ENCODE data around the gene GSPT2. TPM values are rescaled to one million over a fixed set of nuclear protein-coding genes. Genes with fewer than 3 reads are reported as not detected.

Gene GSPT2
- polyA plus RNA-seq, 3 donors: 0.40 to 1.6 (median 1.4) TPM

GRCh38 chrX:51779306-51779705, 36.1 kb downstream of the GSPT2 start:
- Histone ChIP-seq H2AFZ (ENCODE audit: insufficient read depth, low read depth, low read length, poor library complexity, severe bottlenecking) (no peak overlapping the region), H3K4me2 (replicated peaks; ENCODE audit: extremely low read depth, low read length, poor library complexity, severe bottlenecking) (no peak overlapping the region), H3K27me3 (ENCODE audit: control insufficient read depth in 2 of 2, insufficient read depth in 2 of 2, low read length in 2 of 2) (peaks cover 0 to 3% of the 10 kb centered on the region in 2 donors), H3K36me3 (replicated peaks in 1 of 2; ENCODE audit: control insufficient read depth in 1 of 2, insufficient read depth in 2 of 2, low read length in 2 of 2) (no peaks in the 10 kb centered on the region), H3K9ac (ENCODE audit: insufficient read depth, low read length, poor library complexity, severe bottlenecking) (no peak overlapping the region), H3K79me2 (ENCODE audit: insufficient read depth, low read length) (no peaks in the 10 kb centered on the region), H4K20me1 (ENCODE audit: insufficient read depth, low read length) (no peaks in the 10 kb centered on the region), H3K4me1 (ENCODE audit: control insufficient read depth in 1 of 2, insufficient read depth in 2 of 2, low read length in 2 of 2) (no peaks in the 10 kb centered on the region), H3K4me3 (replicated peaks in 1 of 3; ENCODE audit: low read depth in 2 of 3, low read length in 3 of 3) (no peak overlapping the region), H3K27ac (ENCODE audit: low read depth in 1 of 2, low read length in 2 of 2) (no peak overlapping the region), H3K9me3 (replicated peaks in 1 of 2; ENCODE audit: control insufficient read depth in 1 of 2, insufficient read depth in 1 of 2, low read length in 2 of 2) (no peaks in the 10 kb centered on the region)
- Mint-ChIP-seq H3K36me3 (no peaks in the 10 kb centered on the region), H3K27ac (no peak overlapping the region), H3K9me3 (peaks cover 0 to 2% (median 0%) of the 10 kb centered on the region in 7 donors), H3K4me1 (no peaks in the 10 kb centered on the region), H3K27me3 (ENCODE audit: low read depth in 3 of 3) (peaks cover 2 to 7% (median 4%) of the 10 kb centered on the region in 3 donors), H3K4me3 (no peak overlapping the region)
- intact Hi-C loops (cut with micrococcal nuclease): no loop called here
- no CpG with 5 or more reads among the region's 3 CpGs for WGBS (ENCODE audit: insufficient coverage)
- TF ChIP-seq CTCF (IDR thresholded peaks at IDR 0.05): no peak
- no peak for DNase-seq

GRCh38 chrX:51795136-51795535, 51.9 kb downstream of the GSPT2 start:
- Histone ChIP-seq H3K36me3 (replicated peaks in 1 of 2; ENCODE audit: control insufficient read depth in 1 of 2, insufficient read depth in 2 of 2, low read length in 2 of 2) (no peaks in the 10 kb centered on the region), H2AFZ (ENCODE audit: insufficient read depth, low read depth, low read length, poor library complexity, severe bottlenecking) (no peak overlapping the region), H4K20me1 (ENCODE audit: insufficient read depth, low read length) (no peaks in the 10 kb centered on the region), H3K4me3 (replicated peaks in 1 of 3; ENCODE audit: low read depth in 2 of 3, low read length in 3 of 3) (no peak overlapping the region), H3K9ac (ENCODE audit: insufficient read depth, low read length, poor library complexity, severe bottlenecking) (no peak overlapping the region), H3K27me3 (ENCODE audit: control insufficient read depth in 2 of 2, insufficient read depth in 2 of 2, low read length in 2 of 2) (peaks cover 0 to 3% of the 10 kb centered on the region in 2 donors), H3K79me2 (ENCODE audit: insufficient read depth, low read length) (no peaks in the 10 kb centered on the region), H3K4me1 (ENCODE audit: control insufficient read depth in 1 of 2, insufficient read depth in 2 of 2, low read length in 2 of 2) (no peaks in the 10 kb centered on the region), H3K4me2 (replicated peaks; ENCODE audit: extremely low read depth, low read length, poor library complexity, severe bottlenecking) (no peak overlapping the region), H3K27ac (ENCODE audit: low read depth in 1 of 2, low read length in 2 of 2) (no peak overlapping the region), H3K9me3 (replicated peaks in 1 of 2; ENCODE audit: control insufficient read depth in 1 of 2, insufficient read depth in 1 of 2, low read length in 2 of 2) (no peaks in the 10 kb centered on the region)
- DNase-seq: no peak
- WGBS (ENCODE audit: insufficient coverage): no CpG with 5 or more reads among the region's 2 CpGs
- H3K36me3 Mint-ChIP-seq: no peaks in the 10 kb centered on the region
- peaks cover 0 to 9% (median 6%) of the 10 kb centered on the region in 3 donors for H3K27me3 Mint-ChIP-seq (ENCODE audit: low read depth in 3 of 3)
- no peaks in the 10 kb centered on the region for H3K4me1 Mint-ChIP-seq
- H3K4me3 Mint-ChIP-seq: no peak overlapping the region
- intact Hi-C loops (cut with micrococcal nuclease): no loop called here
- peaks cover 0 to 6% (median 0%) of the 10 kb centered on the region in 7 donors for H3K9me3 Mint-ChIP-seq
- no peak overlapping the region for H3K27ac Mint-ChIP-seq
- TF ChIP-seq CTCF (IDR thresholded peaks at IDR 0.05): no peak

Other genes starting within 250 kb of the GSPT2 start
- gene NUDT11, start 246.8 kb upstream of the GSPT2 start, polyA plus RNA-seq: under 1 TPM in 2 of 3 donors, not detected in 1; 0.07 to 0.09 TPM
- not detected for gene CENPVL3, start 124.5 kb upstream of the GSPT2 start, polyA plus RNA-seq
- gene CENPVL2, start 60.6 kb upstream of the GSPT2 start, polyA plus RNA-seq: not detected
- gene CENPVL1, start 32.9 kb upstream of the GSPT2 start, polyA plus RNA-seq: not detected
- gene MAGED1, start 150.2 kb downstream of the GSPT2 start, polyA plus RNA-seq: 1 to 10 TPM; 3.2 to 7.3 (median 4.0) TPM

Data from CD14-positive monocyte (primary cell).